Measurements from ENCODE around the gene TMEM116. TPM values are rescaled to one million over a fixed set of nuclear protein-coding genes. Genes with fewer than 3 reads are reported as not detected.
"Not testable (repeated sequence)": the region's sequence is repeated elsewhere in the genome, so short reads cannot be mapped to it uniquely, and the experiment has no call there.

The TMEM116 gene
- total RNA-seq = 10 to 100 TPM; 17.6 to 35.9 (median 25.2) TPM

DNA sequence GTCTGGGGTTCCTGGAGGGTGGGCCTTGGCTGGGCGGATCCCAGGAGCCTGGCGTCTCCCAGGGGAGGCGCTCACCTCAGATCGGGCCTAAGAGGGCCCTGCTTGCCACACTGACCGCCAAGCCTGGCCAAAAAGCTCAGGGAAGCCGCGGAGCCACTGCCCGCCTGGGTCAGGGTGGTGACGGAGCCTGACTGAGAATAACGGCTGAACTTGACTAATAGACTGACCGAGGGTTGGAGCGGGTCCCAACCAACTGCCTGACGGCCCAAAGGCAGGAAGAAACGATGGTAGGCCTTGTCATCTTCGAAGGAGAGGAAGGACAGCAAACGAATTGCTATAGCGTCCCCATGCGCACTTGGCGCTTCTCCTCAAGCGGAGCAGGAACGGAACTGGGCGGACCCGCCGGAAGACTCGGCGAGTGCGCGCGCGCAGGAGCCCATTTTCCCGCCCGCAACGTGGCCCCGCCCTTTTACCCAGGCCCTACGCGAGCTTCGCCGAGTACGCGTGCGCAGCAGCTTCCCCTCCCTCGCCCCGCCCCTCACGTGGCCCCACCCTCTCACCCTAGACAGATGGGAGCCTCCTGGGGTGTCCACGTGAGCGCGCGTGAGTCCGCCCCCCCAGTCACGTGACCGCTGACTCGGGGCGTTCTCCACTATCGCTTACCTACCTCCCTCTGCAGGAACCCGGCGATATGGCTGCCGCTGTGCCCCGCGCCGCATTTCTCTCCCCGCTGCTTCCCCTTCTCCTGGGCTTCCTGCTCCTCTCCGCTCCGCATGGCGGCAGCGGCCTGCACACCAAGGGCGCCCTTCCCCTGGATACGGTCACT is at the start of gene TMEM116, which contains the start of gene ERP29:
TSS of gene TMEM116 (minus strand) at position 391 of the 826 bp plus-strand sequence. CDS start 7,895 bp downstream, outside the sequence.
TSS of gene ERP29 (plus strand) at position 652 of the 826 bp plus-strand sequence. CDS start at position 692, 40 bp downstream.
- Histone ChIP-seq H3K36me3 (peaks cover 0 to 3% (median 0%) of the 10 kb centered on the region in 4 donors), H3K27ac (peak within 1 kb of the TSS; percentile 98 to 99 (median 98)), H3K4me3 (peak within 1 kb of the TSS; percentile 70 to 90 (median 84)), H3K4me1 (peaks cover 16 to 44% (median 25%) of the 10 kb centered on the region in 4 donors), H3K27me3 (no peaks in the 10 kb centered on the region), H3K9me3 (no peaks in the 10 kb centered on the region)
- WGBS, 2 donors (ENCODE audit: low coverage in 1 of 2) = 0% methylated on average over 67 of the region's 67 CpGs; no CpG with 5 or more reads in 1 of the 2 donors
- intact Hi-C loops (cut with DNase I; ENCODE audit: low total_unique reads) (no loop called here), in situ Hi-C loops (cut with MboI; ENCODE audit: low pct_ligation_motif_present in 1 of 4, low pct_unique_long_range_greater_than_20kb in 1 of 4, low sequenced_read_pairs in 3 of 4) (loop anchor here in 2 of 4 donors (10.0 kb wide), 1 partner anchor 68 kb away; no protein-coding TSS in a partner anchor)
- TF ChIP-seq POLR2A (IDR thresholded peaks at IDR 0.05) (peak; percentile 95), POLR2AphosphoS5 (IDR thresholded peaks at IDR 0.05) (peak; percentile 94 to 98 (median 98)), EP300 (IDR thresholded peaks at IDR 0.05; ENCODE audit: low read depth) (peak; percentile 33)
- TF ChIP-seq, protein P1, sequence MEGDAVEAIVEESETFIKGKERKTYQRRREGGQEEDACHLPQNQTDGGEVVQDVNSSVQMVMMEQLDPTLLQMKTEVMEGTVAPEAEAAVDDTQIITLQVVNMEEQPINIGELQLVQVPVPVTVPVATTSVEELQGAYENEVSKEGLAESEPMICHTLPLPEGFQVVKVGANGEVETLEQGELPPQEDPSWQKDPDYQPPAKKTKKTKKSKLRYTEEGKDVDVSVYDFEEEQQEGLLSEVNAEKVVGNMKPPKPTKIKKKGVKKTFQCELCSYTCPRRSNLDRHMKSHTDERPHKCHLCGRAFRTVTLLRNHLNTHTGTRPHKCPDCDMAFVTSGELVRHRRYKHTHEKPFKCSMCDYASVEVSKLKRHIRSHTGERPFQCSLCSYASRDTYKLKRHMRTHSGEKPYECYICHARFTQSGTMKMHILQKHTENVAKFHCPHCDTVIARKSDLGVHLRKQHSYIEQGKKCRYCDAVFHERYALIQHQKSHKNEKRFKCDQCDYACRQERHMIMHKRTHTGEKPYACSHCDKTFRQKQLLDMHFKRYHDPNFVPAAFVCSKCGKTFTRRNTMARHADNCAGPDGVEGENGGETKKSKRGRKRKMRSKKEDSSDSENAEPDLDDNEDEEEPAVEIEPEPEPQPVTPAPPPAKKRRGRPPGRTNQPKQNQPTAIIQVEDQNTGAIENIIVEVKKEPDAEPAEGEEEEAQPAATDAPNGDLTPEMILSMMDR (IDR thresholded peaks at IDR 0.05) = peak; percentile 62 to 94 (median 64)
- DNase-seq = peak; percentile 100

DNA sequence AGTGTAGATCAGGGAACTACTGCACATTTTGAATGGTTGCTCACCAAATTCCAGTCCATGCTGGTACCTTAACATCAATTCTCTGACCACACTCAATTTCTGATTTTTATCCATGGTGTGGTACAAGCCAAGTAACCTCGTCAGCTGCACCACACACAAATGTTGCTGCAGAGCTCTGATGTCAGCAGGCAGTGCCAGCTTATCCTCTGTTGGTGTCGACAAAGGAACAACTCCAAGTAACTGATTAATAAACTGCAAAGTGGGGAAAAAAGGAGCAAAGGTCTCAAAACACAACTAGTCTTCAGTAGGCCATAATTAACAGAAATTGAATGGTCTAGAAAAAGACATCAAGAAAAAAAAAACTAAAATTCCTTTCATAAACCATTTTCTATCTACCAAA is 48.2 kb upstream of the TMEM116 start:
- in situ Hi-C loops (cut with MboI; ENCODE audit: low pct_ligation_motif_present in 1 of 4, low pct_unique_long_range_greater_than_20kb in 1 of 4, low sequenced_read_pairs in 3 of 4) = no loop called here
- Histone ChIP-seq H3K4me1 (no peaks in the 10 kb centered on the region), H3K9me3 (no peaks in the 10 kb centered on the region), H3K27ac (no peak overlapping the region), H3K4me3 (no peak overlapping the region), H3K36me3 (peaks cover 0 to 59% (median 21%) of the 10 kb centered on the region in 4 donors), H3K27me3 (no peaks in the 10 kb centered on the region)
- no peak for DNase-seq
- WGBS, 2 donors (ENCODE audit: low coverage in 1 of 2) = 88 to 95% methylated on average over 2 of the region's 2 CpGs
- TF ChIP-seq POLR2A (IDR thresholded peaks at IDR 0.05) = no peak
- no peak for TF ChIP-seq POLR2AphosphoS5 (IDR thresholded peaks at IDR 0.05)
- intact Hi-C loops (cut with DNase I; ENCODE audit: low total_unique reads) = no loop called here

GRCh38 chr12:112049351-112049750 is 36.4 kb upstream of the TMEM116 start:
- Histone ChIP-seq H3K27ac (no peak overlapping the region), H3K4me1 (peaks cover 0 to 7% (median 0%) of the 10 kb centered on the region in 4 donors), H3K36me3 (peaks cover 0 to 65% (median 27%) of the 10 kb centered on the region in 4 donors), H3K27me3 (no peaks in the 10 kb centered on the region), H3K4me3 (no peak overlapping the region), H3K9me3 (no peaks in the 10 kb centered on the region)
- in situ Hi-C loops (cut with MboI; ENCODE audit: low pct_ligation_motif_present in 1 of 4, low pct_unique_long_range_greater_than_20kb in 1 of 4, low sequenced_read_pairs in 3 of 4) (no loop called here), intact Hi-C loops (cut with DNase I; ENCODE audit: low total_unique reads) (no loop called here)
- WGBS, 2 donors (ENCODE audit: low coverage in 1 of 2) = 80 to 95% methylated on average over 1 to 13 of the region's 13 CpGs
- DNase-seq = no peak
- TF ChIP-seq POLR2AphosphoS5 (IDR thresholded peaks at IDR 0.05) = no peak

DNA sequence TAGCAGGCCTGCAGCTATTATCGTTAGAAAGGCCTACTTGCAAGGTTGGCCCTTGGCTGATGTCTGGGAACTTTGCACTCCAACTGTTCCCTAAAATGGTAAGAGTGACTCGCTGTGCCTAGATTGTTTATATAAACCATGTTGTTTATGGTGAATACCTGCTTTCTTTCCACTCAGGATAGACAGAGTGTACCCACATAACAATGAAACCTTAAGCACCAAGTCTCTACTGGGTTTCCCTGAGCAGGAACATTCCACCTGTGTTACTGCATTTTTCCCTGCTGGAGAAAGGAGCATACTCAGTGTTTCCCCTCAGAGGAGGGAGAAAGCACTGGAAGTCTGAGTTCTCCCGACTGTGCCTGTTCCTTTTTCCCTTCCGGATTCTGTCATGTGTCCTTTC is 33.0 kb upstream of the TMEM116 start:
- WGBS, 2 donors (ENCODE audit: low coverage in 1 of 2) = 61 to 63% methylated on average over 4 of the region's 4 CpGs
- no peaks in the 10 kb centered on the region for H3K27me3 ChIP-seq
- no peak for DNase-seq
- intact Hi-C loops (cut with DNase I; ENCODE audit: low total_unique reads) = no loop called here
- peak overlapping the region; percentile 12 to 79 (median 64) for H3K27ac ChIP-seq
- peak; percentile 34 to 70 (median 44) for TF ChIP-seq POLR2AphosphoS5 (IDR thresholded peaks at IDR 0.05)
- TF ChIP-seq, protein P1 (IDR thresholded peaks at IDR 0.05) = no peak
- no peak for TF ChIP-seq POLR2A (IDR thresholded peaks at IDR 0.05)
- peak; percentile 55 for TF ChIP-seq EP300 (IDR thresholded peaks at IDR 0.05; ENCODE audit: low read depth)
- in situ Hi-C loops (cut with MboI; ENCODE audit: low pct_ligation_motif_present in 1 of 4, low pct_unique_long_range_greater_than_20kb in 1 of 4, low sequenced_read_pairs in 3 of 4) = no loop called here
- peaks cover 0 to 7% (median 0%) of the 10 kb centered on the region in 4 donors for H3K4me1 ChIP-seq
- H3K4me3 ChIP-seq = no peak overlapping the region
- H3K36me3 ChIP-seq = peaks cover 0 to 70% (median 27%) of the 10 kb centered on the region in 4 donors
- H3K9me3 ChIP-seq = no peaks in the 10 kb centered on the region

DNA sequence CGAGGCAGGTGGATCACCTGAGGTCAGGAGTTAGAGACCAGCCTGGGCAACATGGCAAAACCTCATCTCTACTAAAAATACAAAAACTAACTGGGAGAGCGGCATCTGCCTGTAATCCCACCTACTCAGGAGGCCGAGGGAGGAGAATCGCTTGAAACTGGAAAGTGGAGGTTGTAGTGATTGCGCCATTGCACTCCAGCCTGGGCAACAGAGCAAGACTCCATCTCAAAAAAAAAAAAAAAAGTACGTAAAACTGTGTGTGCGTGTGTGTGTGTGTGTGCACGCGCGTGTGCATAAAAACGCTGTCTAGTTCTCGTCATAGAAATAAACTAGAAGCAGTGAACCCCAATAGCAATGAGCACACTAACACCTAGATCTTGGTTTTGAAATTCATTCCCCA is 23.6 kb upstream of the TMEM116 start:
- H3K27ac ChIP-seq; H3K4me3 ChIP-seq; intact Hi-C loops (cut with DNase I; ENCODE audit: low total_unique reads); in situ Hi-C loops (cut with MboI; ENCODE audit: low pct_ligation_motif_present in 1 of 4, low pct_unique_long_range_greater_than_20kb in 1 of 4, low sequenced_read_pairs in 3 of 4); H3K27me3 ChIP-seq; H3K9me3 ChIP-seq; H3K4me1 ChIP-seq; DNase-seq: not testable (repeated sequence)
- 95 to 99% methylated on average over 11 to 12 of the region's 12 CpGs for WGBS, 2 donors (ENCODE audit: low coverage in 1 of 2)
- peaks cover 0 to 67% (median 32%) of the 10 kb centered on the region in 4 donors for H3K36me3 ChIP-seq

Data from transverse colon (tissue), 4 donors.